Mammary epithelial cell (primary cell): ENCODE data around the gene ABCD2.

Experiments used
- CTCF ChIP-seq, 2 donors: IDR thresholded peaks in 1 of 2; conservative IDR thresholded peaks in 1 of 2; 2 replicates each; pipeline ENCODE4 v1.5.1; 2011 to 2012; ENCODE audit warnings: inconsistent platforms in 2 of 2, low read length in 2 of 2, mild to moderate bottlenecking in 2 of 2, control low read depth in 1 of 2, low read depth in 1 of 2; ENCODE audit not compliant: insufficient read depth in 1 of 2; ENCODE audit errors: extremely low read depth in 1 of 2
- EZH2 ChIP-seq: IDR thresholded peaks from 2 replicates; pipeline ENCODE4 v1.6.1; 2012; ENCODE audit warnings: low read length, inconsistent platforms, borderline replicate concordance

- TF ChIP-seq CTCF (conservative IDR thresholded peaks at IDR 0.05 in 1 of 2, IDR thresholded peaks at IDR 0.05 in 1 of 2; ENCODE audit: extremely low read depth in 1 of 2, insufficient read depth in 1 of 2, low read depth in 1 of 2, low read length in 2 of 2), result no peak
- no peak for TF ChIP-seq EZH2
Observed at GRCh38 chr12:39628836-39629235, 9.2 kb upstream of the ABCD2 start.
